HCT116 (cell line): Measurements from ENCODE around the gene TMPRSS7. TPM values are rescaled to one million over a fixed set of nuclear protein-coding genes. Genes with fewer than 3 reads are reported as not detected.

Experiments used
- ATAC-seq: fragments of 200-7000 bp; cut with Tn5 transposase; 2 replicates; pipeline ENCODE4 v1.9.1; 2020; ENCODE audit warnings: mild to moderate bottlenecking, moderate library complexity
- BruUV-seq: library from RNA; stranded (reverse); fragments of 400-500 nt; replicated peaks from 2 replicates; lab custom pipeline; 2021; lab: Mats Ljungman, UMichigan
- CTCF ChIA-PET: fragments of 300-600 bp; sonication (Branson Sonifier 250); formaldehyde crosslinking; loops from one replicate; lab custom pipeline; 2021; ENCODE audit warnings: antibody characterized with exemption; lab: Charles Lee
- POLR2A ChIA-PET: fragments of 300-600, 350-600 bp; sonication (Branson Sonifier 250); formaldehyde crosslinking; loops from one replicate; lab custom pipeline; 2021; ENCODE audit warnings: antibody characterized with exemption; lab: Charles Lee
- RAD21 ChIA-PET, 2 experiments: fragments of 300-600 bp; sonication (Branson Sonifier 250); formaldehyde crosslinking; loops; one replicate each; lab custom pipeline; 2023; ENCODE audit warnings: low total read pairs in 2 of 2; ENCODE audit not compliant: uncharacterized antibody in 2 of 2, unreplicated experiment in 2 of 2, low non-redundant PET in 1 of 2; lab: Charles Lee
- DNase-seq: peaks from one replicate; pipeline ENCODE4 v3.0.0-alpha.2; 2010; ENCODE audit warnings: low read depth, low spot score
- H2AFZ ChIP-seq: fragments of 200-600 bp; shearing (Covaris generic), sonication (generic); 2 replicates; pipeline ENCODE4 v1.6.1; 2017; ENCODE audit warnings: low read depth, mixed run types, mixed read lengths, antibody characterized with exemption, low read length; ENCODE audit not compliant: poor library complexity, severe bottlenecking
- H3K27ac ChIP-seq: 2 replicates; pipeline ENCODE4 v1.5.1; 2012; ENCODE audit warnings: low read depth, low read length
- H3K27me3 ChIP-seq: fragments of 200-600 bp; sonication (generic); 2 replicates; pipeline ENCODE4 v1.6.1; 2016; ENCODE audit warnings: mixed run types, low read length, mixed read lengths; ENCODE audit not compliant: insufficient read depth
- H3K36me3 ChIP-seq, 2 experiments: fragments of 200-500 bp in 1 of 2; fragments of 200-600 bp in 1 of 2; sonication (Bioruptor generic) in 1 of 2; sonication (generic) in 1 of 2; 2 replicates each; pipeline versions ENCODE4 v1.5.1 to v1.6.1; 2014 to 2016; ENCODE audit warnings: low read length in 2 of 2, inconsistent platforms in 1 of 2, mixed read lengths in 1 of 2, mixed run types in 1 of 2; ENCODE audit not compliant: insufficient read depth in 2 of 2, control insufficient read depth in 1 of 2
- H3K4me1 ChIP-seq, 2 experiments: fragments of 200-600 bp in 1 of 2; sonication (generic) in 1 of 2; 2 replicates each; pipeline versions ENCODE4 v1.5.1 to v1.6.1; 2012 to 2017; ENCODE audit warnings: low read length in 2 of 2, inconsistent platforms in 1 of 2, mild to moderate bottlenecking in 1 of 2, mixed read lengths in 1 of 2, mixed run types in 1 of 2, moderate library complexity in 1 of 2; ENCODE audit not compliant: insufficient read depth in 2 of 2, control insufficient read depth in 1 of 2
- H3K4me2 ChIP-seq: fragments of 200-600 bp; sonication (generic); 2 replicates; pipeline ENCODE4 v1.6.1; 2017; ENCODE audit warnings: mixed run types, low read length, mixed read lengths
- H3K4me3 ChIP-seq, 2 experiments: fragments of 200-600 bp in 1 of 2; sonication (generic) in 1 of 2; replicated peaks in 1 of 2; 2 replicates each; pipeline ENCODE4 v1.5.1; 2011 to 2016; ENCODE audit warnings: low read length in 2 of 2, control low read depth in 1 of 2, low read depth in 1 of 2, mild to moderate bottlenecking in 1 of 2, mixed read lengths in 1 of 2, mixed run types in 1 of 2
- H3K79me2 ChIP-seq: fragments of 200-600 bp; sonication (generic); 2 replicates; pipeline ENCODE4 v1.6.1; 2017; ENCODE audit warnings: mild to moderate bottlenecking, mixed run types, low read length, moderate library complexity, mixed read lengths; ENCODE audit not compliant: insufficient read depth
- H3K9ac ChIP-seq: fragments of 200-600 bp; sonication (generic); 2 replicates; pipeline ENCODE4 v1.6.1; 2016; ENCODE audit warnings: low read length, mixed read lengths
- H3K9me2 ChIP-seq: fragments of 200-600 bp; sonication (generic), shearing (Covaris generic); 2 replicates; pipeline ENCODE4 v1.6.1; 2017; ENCODE audit warnings: mixed run types, mild to moderate bottlenecking, moderate library complexity; ENCODE audit not compliant: insufficient read depth
- H3K9me3 ChIP-seq, 2 experiments: fragments of 200-500 bp in 1 of 2; fragments of 200-600 bp in 1 of 2; sonication (Bioruptor generic) in 1 of 2; sonication (generic) in 1 of 2; 2 replicates each; pipeline ENCODE4 v1.6.1; 2014 to 2017; ENCODE audit warnings: low read length in 2 of 2, mixed read lengths in 2 of 2, inconsistent platforms in 1 of 2, low read depth in 1 of 2, mild to moderate bottlenecking in 1 of 2, mixed run types in 1 of 2, moderate library complexity in 1 of 2; ENCODE audit not compliant: control insufficient read depth in 1 of 2, insufficient read depth in 1 of 2
- H4K20me1 ChIP-seq: fragments of 200-600 bp; sonication (generic), shearing (Covaris generic); 2 replicates; pipeline ENCODE4 v1.6.1; 2017; ENCODE audit warnings: mixed run types, mild to moderate bottlenecking, moderate library complexity; ENCODE audit not compliant: insufficient read depth
- ATF3 ChIP-seq: IDR thresholded peaks from 2 replicates; pipeline ENCODE4 v1.6.1; 2012
- CBX3 ChIP-seq: IDR thresholded peaks from 2 replicates; pipeline ENCODE4 v1.6.1; 2012; ENCODE audit warnings: low read depth
- CTCF ChIP-seq, 3 experiments: fragments of 200-600 bp in 1 of 3; sonication (generic) in 1 of 3; IDR thresholded peaks in 2 of 3; conservative IDR thresholded peaks in 1 of 3; 2 replicates each; pipeline ENCODE4 v1.5.1; 2012 to 2017; ENCODE audit warnings: low read depth in 2 of 3, low read length in 2 of 3, antibody characterized with exemption in 1 of 3, borderline replicate concordance in 1 of 3, control low read depth in 1 of 3, mild to moderate bottlenecking in 1 of 3, mixed read lengths in 1 of 3, mixed run types in 1 of 3, moderate library complexity in 1 of 3; ENCODE audit not compliant: insufficient read depth in 1 of 3
- EZH2phosphoT487 ChIP-seq: fragments of 200-600 bp; IDR thresholded peaks from 2 replicates; pipeline ENCODE4 v1.6.1; 2018; ENCODE audit warnings: antibody characterized with exemption, borderline replicate concordance
- FOSL1 ChIP-seq: IDR thresholded peaks from 2 replicates; pipeline ENCODE4 v1.6.1; 2012; ENCODE audit warnings: low read depth
- POLR2A ChIP-seq: IDR thresholded peaks from 2 replicates; pipeline ENCODE4 v1.7.0; 2011; ENCODE audit warnings: borderline replicate concordance; ENCODE audit not compliant: insufficient read depth, insufficient read length; ENCODE audit errors: extremely low read depth
- POLR2AphosphoS5 ChIP-seq: IDR thresholded peaks from 2 replicates; pipeline ENCODE4 v1.6.1; 2011; ENCODE audit warnings: mild to moderate bottlenecking, low read depth, low read length, moderate library complexity
- RAD21 ChIP-seq: IDR thresholded peaks from 2 replicates; pipeline ENCODE4 v1.6.1; 2012; ENCODE audit warnings: low read depth, mild to moderate bottlenecking
- SIN3A ChIP-seq: IDR thresholded peaks from 2 replicates; pipeline ENCODE4 v1.6.1; 2012; ENCODE audit warnings: low read depth
- SP1 ChIP-seq: IDR thresholded peaks from 2 replicates; pipeline ENCODE4 v1.6.1; 2012; ENCODE audit warnings: low read depth
- TCF7L2 ChIP-seq: IDR thresholded peaks from 2 replicates; pipeline ENCODE4 v1.7.0; 2011; ENCODE audit warnings: borderline replicate concordance, inconsistent platforms; ENCODE audit not compliant: insufficient read depth, insufficient read length; ENCODE audit errors: extremely low read depth
- ZBTB33 ChIP-seq: IDR thresholded peaks from 2 replicates; pipeline ENCODE4 v1.6.1; 2011; ENCODE audit warnings: mild to moderate bottlenecking, low read length, moderate library complexity; ENCODE audit not compliant: insufficient replicate concordance; ENCODE audit errors: extremely low read depth
- ZFX ChIP-seq: fragments of 450-650 bp; IDR thresholded peaks from 2 replicates; pipeline ENCODE4 v1.6.1; 2017
- intact Hi-C: fragments of 100-400 bp; cut with micrococcal nuclease; formaldehyde crosslinking; loops from 2 replicates; pipeline ENCODE4 v1.10.0; 2022
- total RNA-seq: library from RNA; stranded (reverse); gene quantifications from one replicate; pipeline ENCODE4 v1.2.1, GENCODE V29; 2021; ENCODE audit not compliant: unreplicated experiment

Gene TMPRSS7
- total RNA-seq, 1 experiment from 2014 or later = not detected

GRCh38 chr3:112129925-112130637, 95.5 kb downstream of the TMPRSS7 start:
- no peak overlapping the region for H3K4me3 ChIP-seq
- TF ChIP-seq SP1 (no peak), SIN3A (no peak), CBX3 (no peak), POLR2AphosphoS5 (no peak), ZBTB33 (no peak), FOSL1 (no peak), EZH2phosphoT487 (no peak), RAD21 (no peak), ATF3 (no peak), CTCF (IDR thresholded peaks at IDR 0.05 in 2 of 3, conservative IDR thresholded peaks at IDR 0.05 in 1 of 3; ENCODE audit: borderline replicate concordance in 1 of 3, insufficient read depth in 1 of 3, low read depth in 2 of 3, low read length in 2 of 3) (no peak), ZFX (no peak), TCF7L2 (no peak), POLR2A (no peak)
- CTCF ChIA-PET = interaction anchor here (0.8 to 1.0 kb wide), 2 partner anchors 18 to 19 kb away, joined by 3 to 4 read pairs; no protein-coding TSS in a partner anchor
- H4K20me1 ChIP-seq = no peaks in the 10 kb centered on the region
- RAD21 ChIA-PET = no interaction called here
- intact Hi-C loops = no loop called here
- POLR2A ChIA-PET = no interaction called here
- no peak overlapping the region for H3K27ac ChIP-seq
- no peak for DNase-seq
- H3K27me3 ChIP-seq = no peaks in the 10 kb centered on the region
- no peak overlapping the region for H2AFZ ChIP-seq
- H3K4me1 ChIP-seq = no peaks in the 10 kb centered on the region; a peak in 1 of 4 replicates
- no peaks in the 10 kb centered on the region for H3K79me2 ChIP-seq
- no peaks in the 10 kb centered on the region for H3K9me2 ChIP-seq
- no peak overlapping the region for H3K4me2 ChIP-seq
- H3K9me3 ChIP-seq = no peaks in the 10 kb centered on the region
- no TSS peak for BruUV-seq
- no peak for ATAC-seq
- no peak overlapping the region for H3K9ac ChIP-seq
- peaks cover 4 to 5% of the 10 kb centered on the region in 2 experiments; a peak in 2 of 4 replicates for H3K36me3 ChIP-seq
